Mesothelial cell of epicardium (in vitro differentiated cells): ENCODE results near the gene CHST1. TPM values are rescaled to one million over a fixed set of nuclear protein-coding genes. Genes with fewer than 3 reads are reported as not detected.

Experiments used
- DNase-seq, 2 experiments: peaks; one replicate each; pipeline ENCODE4 v3.0.0; 2021; ENCODE audit warnings: low spot score in 2 of 2; ENCODE audit not compliant: unreplicated experiment in 2 of 2
- H3K27ac Mint-ChIP-seq: 2 replicates; pipeline ENCODE4 v1.8.0; 2021; ENCODE audit warnings: mixed read lengths
- H3K27me3 Mint-ChIP-seq: 2 replicates; pipeline ENCODE4 v1.8.0; 2021; ENCODE audit warnings: low read depth, mixed read lengths
- H3K36me3 Mint-ChIP-seq: 2 replicates; pipeline ENCODE4 v1.8.0; 2021; ENCODE audit warnings: mixed read lengths
- H3K4me1 Mint-ChIP-seq: 2 replicates; pipeline ENCODE4 v1.8.0; 2021; ENCODE audit warnings: mixed read lengths
- H3K4me3 Mint-ChIP-seq: 2 replicates; pipeline ENCODE4 v1.8.0; 2021; ENCODE audit warnings: mild to moderate bottlenecking, moderate library complexity, mixed read lengths
- H3K9me3 Mint-ChIP-seq: 2 replicates; pipeline ENCODE4 v1.8.0; 2021; ENCODE audit warnings: mixed read lengths
- total RNA-seq: library from RNA; stranded (reverse); gene quantifications from 3 replicates; pipeline ENCODE4 v1.2.1, GENCODE V29; 2021
- TF ChIP-seq, protein P1 (sequence below): fragments of 200-600 bp; sonication (generic); IDR thresholded peaks from one replicate; pipeline ENCODE4 v1.5.0; 2021; ENCODE audit warnings: antibody characterized with exemption; ENCODE audit not compliant: unreplicated experiment

The CHST1 gene
- total RNA-seq, 1 donor from 2014 or later: 1.6 TPM

GRCh38 chr11:45659818-45660160, 5.6 kb downstream of the CHST1 start:
- TF ChIP-seq, protein P1, sequence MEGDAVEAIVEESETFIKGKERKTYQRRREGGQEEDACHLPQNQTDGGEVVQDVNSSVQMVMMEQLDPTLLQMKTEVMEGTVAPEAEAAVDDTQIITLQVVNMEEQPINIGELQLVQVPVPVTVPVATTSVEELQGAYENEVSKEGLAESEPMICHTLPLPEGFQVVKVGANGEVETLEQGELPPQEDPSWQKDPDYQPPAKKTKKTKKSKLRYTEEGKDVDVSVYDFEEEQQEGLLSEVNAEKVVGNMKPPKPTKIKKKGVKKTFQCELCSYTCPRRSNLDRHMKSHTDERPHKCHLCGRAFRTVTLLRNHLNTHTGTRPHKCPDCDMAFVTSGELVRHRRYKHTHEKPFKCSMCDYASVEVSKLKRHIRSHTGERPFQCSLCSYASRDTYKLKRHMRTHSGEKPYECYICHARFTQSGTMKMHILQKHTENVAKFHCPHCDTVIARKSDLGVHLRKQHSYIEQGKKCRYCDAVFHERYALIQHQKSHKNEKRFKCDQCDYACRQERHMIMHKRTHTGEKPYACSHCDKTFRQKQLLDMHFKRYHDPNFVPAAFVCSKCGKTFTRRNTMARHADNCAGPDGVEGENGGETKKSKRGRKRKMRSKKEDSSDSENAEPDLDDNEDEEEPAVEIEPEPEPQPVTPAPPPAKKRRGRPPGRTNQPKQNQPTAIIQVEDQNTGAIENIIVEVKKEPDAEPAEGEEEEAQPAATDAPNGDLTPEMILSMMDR: no peak
- Mint-ChIP-seq H3K4me1 (peaks cover 26% of the 10 kb centered on the region), H3K36me3 (no peaks in the 10 kb centered on the region), H3K27me3 (peaks cover 52% of the 10 kb centered on the region), H3K27ac (no peak overlapping the region), H3K4me3 (no peak overlapping the region), H3K9me3 (no peaks in the 10 kb centered on the region)
- no peak for DNase-seq

GRCh38 chr11:45659031-45659817, 6.2 kb downstream of the CHST1 start:
- Mint-ChIP-seq H3K36me3 (no peaks in the 10 kb centered on the region), H3K9me3 (no peaks in the 10 kb centered on the region), H3K27me3 (peaks cover 52% of the 10 kb centered on the region), H3K4me1 (peaks cover 30% of the 10 kb centered on the region), H3K27ac (peak overlapping the region; percentile 16), H3K4me3 (no peak overlapping the region)
- no peak for DNase-seq
- TF ChIP-seq, protein P1: no peak

DNA sequence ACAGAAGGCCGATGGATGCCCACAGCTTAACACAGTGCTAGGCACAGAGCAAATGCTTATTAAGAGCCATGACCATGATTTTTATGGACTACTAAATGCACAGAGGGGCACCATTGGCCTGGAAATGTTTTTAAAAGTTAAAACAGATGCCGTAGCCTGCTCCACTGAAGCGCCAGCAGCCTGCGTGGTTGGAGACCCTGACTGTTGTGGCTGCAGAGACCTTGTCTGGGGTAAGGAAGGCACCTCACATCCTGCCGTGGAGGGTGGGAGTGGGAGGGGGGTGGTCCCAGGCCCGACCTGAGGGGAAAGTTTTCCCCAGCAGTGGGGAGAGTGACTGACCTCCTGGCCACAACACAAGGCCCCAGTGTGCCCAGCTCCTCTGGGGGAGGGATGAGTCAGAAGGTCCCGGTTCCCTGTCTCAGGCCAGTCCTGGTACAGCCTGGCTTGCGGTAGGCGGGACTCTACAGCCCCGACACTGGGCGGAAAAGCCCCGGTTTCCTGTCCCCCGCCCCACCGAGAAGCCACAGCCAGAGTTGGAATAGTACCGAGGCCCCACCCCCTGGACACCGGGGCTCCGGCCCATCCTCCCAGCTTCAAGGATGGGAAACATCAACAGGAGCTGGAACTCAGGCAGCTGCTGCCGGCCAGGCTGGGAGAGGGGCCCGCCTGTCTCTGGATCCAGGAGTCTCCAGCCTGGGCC, 7.0 kb downstream of the CHST1 start:
- H3K4me1 Mint-ChIP-seq: peaks cover 35% of the 10 kb centered on the region
- TF ChIP-seq, protein P1: no peak
- peak overlapping the region; percentile 16 for H3K27ac Mint-ChIP-seq
- no peaks in the 10 kb centered on the region for H3K36me3 Mint-ChIP-seq
- H3K27me3 Mint-ChIP-seq: peaks cover 46% of the 10 kb centered on the region
- no peak overlapping the region for H3K4me3 Mint-ChIP-seq
- no peaks in the 10 kb centered on the region for H3K9me3 Mint-ChIP-seq
- peak in 1 of 2 experiments; percentile 55 for DNase-seq

DNA sequence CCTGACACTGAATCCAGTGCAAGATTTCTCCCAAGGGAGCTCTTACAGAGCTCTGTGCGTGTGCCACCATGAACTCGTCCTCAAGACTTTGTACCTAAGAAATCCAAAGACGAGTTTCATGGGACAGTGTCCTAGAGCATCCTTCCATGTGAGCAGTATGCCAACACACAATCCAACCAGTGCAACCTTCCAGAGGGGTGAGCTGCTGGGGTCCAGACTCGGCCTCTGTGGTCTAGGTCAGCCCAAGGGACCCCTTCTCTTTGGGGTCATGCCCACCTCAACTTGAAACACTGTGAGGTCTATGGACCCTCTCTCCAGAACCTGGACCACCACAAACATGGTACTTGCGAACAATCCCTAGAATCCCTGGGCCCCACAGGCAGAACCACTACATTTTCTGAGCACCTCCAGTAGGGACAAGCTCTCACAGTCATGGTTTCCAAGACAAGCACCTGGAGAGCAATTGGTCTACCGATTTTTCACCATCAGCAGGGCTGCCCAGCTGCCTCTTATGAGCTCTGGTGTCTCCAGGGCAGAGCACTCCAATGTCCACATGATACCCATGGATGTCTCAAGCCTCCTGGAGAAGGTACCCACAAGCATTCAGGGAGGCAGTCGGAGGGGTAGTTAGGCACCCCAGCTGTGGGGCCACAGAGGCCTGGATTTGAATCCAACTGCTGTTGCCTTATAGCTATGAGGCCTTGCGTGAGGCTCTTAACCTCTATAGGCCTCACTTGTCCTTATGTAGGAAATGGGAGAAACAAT, 7.7 kb downstream of the CHST1 start:
- Mint-ChIP-seq H3K4me3 (no peak overlapping the region), H3K27ac (no peak overlapping the region), H3K27me3 (peaks cover 38% of the 10 kb centered on the region), H3K4me1 (peaks cover 28% of the 10 kb centered on the region), H3K9me3 (no peaks in the 10 kb centered on the region), H3K36me3 (no peaks in the 10 kb centered on the region)
- TF ChIP-seq, protein P1: no peak
- DNase-seq: no peak

- H3K4me1 Mint-ChIP-seq: peaks cover 16% of the 10 kb centered on the region
- no peak overlapping the region for H3K27ac Mint-ChIP-seq
- H3K36me3 Mint-ChIP-seq: no peaks in the 10 kb centered on the region
- no peak overlapping the region for H3K4me3 Mint-ChIP-seq
- DNase-seq: peak in 1 of 2 experiments; percentile 29
- H3K27me3 Mint-ChIP-seq: peaks cover 20% of the 10 kb centered on the region
- TF ChIP-seq, protein P1: no peak
- H3K9me3 Mint-ChIP-seq: no peaks in the 10 kb centered on the region
Observed at GRCh38 chr11:45655831-45656230, 9.6 kb downstream of the CHST1 start.
